K562 (cell line): ENCODE results near the gene MAN1A1. TPM values are rescaled to one million over a fixed set of nuclear protein-coding genes. Genes with fewer than 3 reads are reported as not detected.

Experiments used
- CC2D1A ChIP-seq: fragments of 450-650 bp; IDR thresholded peaks from 2 replicates; pipeline ENCODE4 v1.6.1; 2017; ENCODE audit warnings: mild to moderate bottlenecking
- KAT7 ChIP-seq: sonication (generic); formaldehyde crosslinking; IDR thresholded peaks from 2 replicates; pipeline ENCODE4 v1.8.0; 2022; ENCODE audit warnings: missing genetic modification reagents, mild to moderate bottlenecking, borderline replicate concordance
- L3MBTL2 ChIP-seq: fragments of 450-650 bp; IDR thresholded peaks from 2 replicates; pipeline ENCODE4 v1.6.1; 2016; ENCODE audit warnings: mild to moderate bottlenecking, moderate library complexity
- LCOR ChIP-seq: sonication (generic); formaldehyde crosslinking; IDR thresholded peaks from 2 replicates; pipeline ENCODE4 v1.8.0; 2022; ENCODE audit warnings: mild to moderate bottlenecking, missing genetic modification reagents
- MAFK ChIP-seq: IDR thresholded peaks from 2 replicates; pipeline ENCODE4 v1.6.1; 2011; ENCODE audit warnings: low read length, improper control_type of control experiment
- MBD2 ChIP-seq: sonication (generic); IDR thresholded peaks from 2 replicates; pipeline ENCODE4 v1.6.1; 2016; ENCODE audit warnings: low read depth, borderline replicate concordance
- NFE2 ChIP-seq: IDR thresholded peaks from 2 replicates; pipeline ENCODE4 v1.6.1; 2014; ENCODE audit warnings: antibody characterized with exemption, low read depth
- NONO ChIP-seq, 2 experiments: fragments of 200-400 bp in 1 of 2; fragments of 450-650 bp in 1 of 2; formaldehyde crosslinking in 1 of 2; IDR thresholded peaks; 2 replicates each; pipeline ENCODE4 v1.6.1; 2017; ENCODE audit warnings: low read depth in 2 of 2, mild to moderate bottlenecking in 2 of 2, moderate library complexity in 2 of 2, low read length in 1 of 2
- NUFIP1 ChIP-seq: fragments of 450-650 bp; IDR thresholded peaks from 2 replicates; pipeline ENCODE4 v1.6.1; 2018; ENCODE audit not compliant: partially characterized antibody
- PCBP1 ChIP-seq: fragments of 200-400 bp; formaldehyde crosslinking; IDR thresholded peaks from 2 replicates; pipeline ENCODE4 v1.6.1; 2018; ENCODE audit warnings: mild to moderate bottlenecking, low read depth, low read length; ENCODE audit not compliant: poor library complexity, severe bottlenecking
- SMAD4 ChIP-seq: fragments of 250-450 bp; sonication (Bioruptor Pico); conservative IDR thresholded peaks from 2 replicates; pipeline ENCODE4 v1.8.0; 2021; ENCODE audit warnings: inconsistent platforms, mild to moderate bottlenecking, moderate library complexity
- SMARCA5 ChIP-seq: fragments of 450-650 bp; IDR thresholded peaks from 2 replicates; pipeline ENCODE4 v1.6.1; 2016
- TBL1XR1 ChIP-seq, 2 experiments: IDR thresholded peaks; 2 replicates each; pipeline ENCODE4 v1.6.1; 2012; ENCODE audit warnings: improper control_type of control experiment in 2 of 2, low read length in 2 of 2, mild to moderate bottlenecking in 1 of 2
- XRCC3 ChIP-seq: fragments of 450-650 bp; IDR thresholded peaks from 2 replicates; pipeline ENCODE4 v1.6.1; 2017; ENCODE audit warnings: mild to moderate bottlenecking, moderate library complexity
- ZBED1 ChIP-seq: IDR thresholded peaks from 2 replicates; pipeline ENCODE4 v1.6.1; 2014
- ZBTB17 ChIP-seq: fragments of 450-650 bp; formaldehyde crosslinking; IDR thresholded peaks from 2 replicates; pipeline ENCODE4 v1.4.0; 2020; ENCODE audit warnings: mild to moderate bottlenecking
- ZHX1 ChIP-seq: fragments of 150-350 bp; conservative IDR thresholded peaks from 2 replicates; pipeline ENCODE4 v1.6.1; 2014; ENCODE audit warnings: low read length
- ZNF184 ChIP-seq: sonication (generic); formaldehyde crosslinking; IDR thresholded peaks from 2 replicates; pipeline ENCODE4 v1.5.0; 2020; ENCODE audit warnings: missing genetic modification reagents
- ZNF436 ChIP-seq: fragments of 250-450, 450-650 bp; sonication (Bioruptor Pico); formaldehyde crosslinking; IDR thresholded peaks from 2 replicates; pipeline ENCODE4 v1.7.0; 2020; ENCODE audit warnings: mild to moderate bottlenecking
- ZNF57 ChIP-seq: fragments of 450-650 bp; formaldehyde crosslinking; IDR thresholded peaks from 2 replicates; pipeline ENCODE4 v1.4.0; 2020; ENCODE audit warnings: mild to moderate bottlenecking, moderate library complexity
- ZNF644 ChIP-seq: fragments of 200-800 bp; sonication (Bioruptor generic); IDR thresholded peaks from 2 replicates; pipeline ENCODE4 v1.6.1; 2016; ENCODE audit warnings: low read depth, missing genetic modification characterization, missing compliant biosample characterization
- ZNF764 ChIP-seq: fragments of 250-450 bp; sonication (Bioruptor Pico); IDR thresholded peaks from 2 replicates; pipeline ENCODE4 v1.4.0; 2020; ENCODE audit warnings: low read depth, mild to moderate bottlenecking, moderate library complexity
- polyA plus RNA-seq, 8 experiments: library from polyadenylated mRNA; depleted of rRNA in 4 of 8; stranded (reverse) in 5 of 8; unstranded in 3 of 8; fragments of >200 nt; fragmentation: Nextera tagmentation in 2 of 8; fragmentation: Illumina TruSeq in 1 of 8; extraction: Ambion mirVana in 2 of 8; extraction: Trizol in 1 of 8; gene quantifications; 2 replicates each; pipeline versions ENCODE4 v1.2.1 to v1.2.3, GENCODE V29; 2011 to 2014; ENCODE audit warnings: inconsistent platforms in 1 of 8, missing spikeins in 1 of 8
- total RNA-seq, 7 experiments: library from RNA; depleted of rRNA in 6 of 7; stranded (reverse); fragments of >200 nt in 6 of 7; fragmentation: Illumina TruSeq in 2 of 7; extraction: Trizol in 2 of 7; gene quantifications; 2 replicates each; pipeline versions ENCODE4 v1.2.1 to v1.2.3, GENCODE V29; 2011 to 2021; ENCODE audit warnings: low replicate concordance in 1 of 7
- TF ChIP-seq, protein P1 (sequence below): fragments of 250-450 bp; sonication (Bioruptor Pico); IDR thresholded peaks from 2 replicates; pipeline ENCODE4 v1.9.0; 2021; ENCODE audit warnings: mild to moderate bottlenecking
- TF ChIP-seq, protein P2 (sequence below): fragments of 250-450 bp; sonication (Bioruptor Pico); IDR thresholded peaks from 2 replicates; pipeline ENCODE4 v1.5.0; 2022; ENCODE audit warnings: mild to moderate bottlenecking
- TF ChIP-seq, protein P3 (sequence below): fragments of 450-650 bp; IDR thresholded peaks from 2 replicates; pipeline ENCODE4 v1.6.1; 2016; ENCODE audit warnings: missing biosample characterization, missing genetic modification characterization

The MAN1A1 gene
- total and polyA plus RNA-seq, 9 of the 15 experiments (the other 6 are each of a cell fraction or from before 2014, with no cell fraction given) = 24.5 to 78.4 (median 59.7) TPM

DNA sequence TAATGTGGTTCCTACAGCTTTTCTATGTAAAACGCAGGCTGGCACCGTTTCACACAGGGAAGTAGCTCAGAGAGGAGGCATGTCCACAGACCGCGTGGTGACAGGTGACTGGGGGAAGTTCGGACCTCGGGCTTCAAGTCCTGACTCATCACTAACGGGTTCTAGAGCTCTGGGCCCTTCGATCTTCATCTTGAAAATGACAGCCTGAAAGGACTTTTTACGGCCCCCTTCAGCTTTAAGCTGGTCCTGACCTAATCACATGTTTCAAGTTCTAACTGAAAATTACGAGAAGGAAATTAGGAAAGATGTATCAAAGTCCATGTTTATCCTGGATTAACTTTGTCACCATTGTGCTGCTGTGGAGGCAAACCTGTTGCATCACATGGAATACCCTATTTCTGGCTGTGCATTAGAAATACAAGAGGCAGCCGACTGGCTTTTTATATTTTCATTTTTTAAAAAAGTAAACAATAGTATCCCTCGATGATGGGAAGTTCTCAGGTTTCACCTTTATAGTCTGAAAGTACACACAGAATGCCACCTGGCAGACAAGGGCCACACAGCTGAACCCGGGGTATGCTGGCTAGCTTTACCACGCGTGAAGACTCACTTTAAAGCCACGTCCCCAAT is 2.0 kb downstream of the MAN1A1 start (continued):
- no peak for TF ChIP-seq ZHX1
- no peak; the same call in 1 of the 2 replicates for TF ChIP-seq SMAD4 (CRISPR knock-in tag)
- no peak for TF ChIP-seq ZBED1
- TF ChIP-seq KAT7 (CRISPR knock-in tag) = no peak
- TF ChIP-seq SMARCA5 = no peak
- TF ChIP-seq ZNF764 = no peak
- TF ChIP-seq ZNF644 (tag) = no peak
- no peak for TF ChIP-seq ZBTB17
- TF ChIP-seq, protein P1, sequence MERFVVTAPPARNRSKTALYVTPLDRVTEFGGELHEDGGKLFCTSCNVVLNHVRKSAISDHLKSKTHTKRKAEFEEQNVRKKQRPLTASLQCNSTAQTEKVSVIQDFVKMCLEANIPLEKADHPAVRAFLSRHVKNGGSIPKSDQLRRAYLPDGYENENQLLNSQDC = no peak
- TF ChIP-seq MBD2 = no peak
- no peak for TF ChIP-seq CC2D1A
- no peak for TF ChIP-seq ZNF436
- TF ChIP-seq NONO (IDR thresholded peaks at IDR 0.05; ENCODE audit: low read depth in 2 of 2, low read length in 1 of 2) = no peak
- no peak for TF ChIP-seq ZNF57 (CRISPR knock-in tag)
- peak; percentile 9; the same call in 1 of the 2 replicates for TF ChIP-seq LCOR (CRISPR knock-in tag)
- no peak for TF ChIP-seq XRCC3
- TF ChIP-seq, protein P2, sequence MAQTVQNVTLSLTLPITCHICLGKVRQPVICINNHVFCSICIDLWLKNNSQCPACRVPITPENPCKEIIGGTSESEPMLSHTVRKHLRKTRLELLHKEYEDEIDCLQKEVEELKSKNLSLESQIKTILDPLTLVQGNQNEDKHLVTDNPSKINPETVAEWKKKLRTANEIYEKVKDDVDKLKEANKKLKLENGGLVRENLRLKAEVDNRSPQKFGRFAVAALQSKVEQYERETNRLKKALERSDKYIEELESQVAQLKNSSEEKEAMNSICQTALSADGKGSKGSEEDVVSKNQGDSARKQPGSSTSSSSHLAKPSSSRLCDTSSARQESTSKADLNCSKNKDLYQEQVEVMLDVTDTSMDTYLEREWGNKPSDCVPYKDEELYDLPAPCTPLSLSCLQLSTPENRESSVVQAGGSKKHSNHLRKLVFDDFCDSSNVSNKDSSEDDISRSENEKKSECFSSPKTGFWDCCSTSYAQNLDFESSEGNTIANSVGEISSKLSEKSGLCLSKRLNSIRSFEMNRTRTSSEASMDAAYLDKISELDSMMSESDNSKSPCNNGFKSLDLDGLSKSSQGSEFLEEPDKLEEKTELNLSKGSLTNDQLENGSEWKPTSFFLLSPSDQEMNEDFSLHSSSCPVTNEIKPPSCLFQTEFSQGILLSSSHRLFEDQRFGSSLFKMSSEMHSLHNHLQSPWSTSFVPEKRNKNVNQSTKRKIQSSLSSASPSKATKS = no peak
- TF ChIP-seq, protein P3, sequence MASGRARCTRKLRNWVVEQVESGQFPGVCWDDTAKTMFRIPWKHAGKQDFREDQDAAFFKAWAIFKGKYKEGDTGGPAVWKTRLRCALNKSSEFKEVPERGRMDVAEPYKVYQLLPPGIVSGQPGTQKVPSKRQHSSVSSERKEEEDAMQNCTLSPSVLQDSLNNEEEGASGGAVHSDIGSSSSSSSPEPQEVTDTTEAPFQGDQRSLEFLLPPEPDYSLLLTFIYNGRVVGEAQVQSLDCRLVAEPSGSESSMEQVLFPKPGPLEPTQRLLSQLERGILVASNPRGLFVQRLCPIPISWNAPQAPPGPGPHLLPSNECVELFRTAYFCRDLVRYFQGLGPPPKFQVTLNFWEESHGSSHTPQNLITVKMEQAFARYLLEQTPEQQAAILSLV (tag) = no peak
- TF ChIP-seq L3MBTL2 = peak; percentile 82
- no peak for TF ChIP-seq NUFIP1
- TF ChIP-seq MAFK = peak; percentile 84
- TF ChIP-seq PCBP1 = no peak
- no peak for TF ChIP-seq ZNF184
- peak; percentile 65 for TF ChIP-seq NFE2
- peak in 1 of 2 experiments; percentile 39; a peak in 1 of 4 replicates for TF ChIP-seq TBL1XR1 (IDR thresholded peaks at IDR 0.05; ENCODE audit: low read length in 2 of 2)
